ENCODE data around the gene PRDX1.
"Not testable (repeated sequence)": the region's sequence is repeated elsewhere in the genome, so short reads cannot be mapped to it uniquely, and the experiment has no call there.

PRDX1 gene

DNA sequence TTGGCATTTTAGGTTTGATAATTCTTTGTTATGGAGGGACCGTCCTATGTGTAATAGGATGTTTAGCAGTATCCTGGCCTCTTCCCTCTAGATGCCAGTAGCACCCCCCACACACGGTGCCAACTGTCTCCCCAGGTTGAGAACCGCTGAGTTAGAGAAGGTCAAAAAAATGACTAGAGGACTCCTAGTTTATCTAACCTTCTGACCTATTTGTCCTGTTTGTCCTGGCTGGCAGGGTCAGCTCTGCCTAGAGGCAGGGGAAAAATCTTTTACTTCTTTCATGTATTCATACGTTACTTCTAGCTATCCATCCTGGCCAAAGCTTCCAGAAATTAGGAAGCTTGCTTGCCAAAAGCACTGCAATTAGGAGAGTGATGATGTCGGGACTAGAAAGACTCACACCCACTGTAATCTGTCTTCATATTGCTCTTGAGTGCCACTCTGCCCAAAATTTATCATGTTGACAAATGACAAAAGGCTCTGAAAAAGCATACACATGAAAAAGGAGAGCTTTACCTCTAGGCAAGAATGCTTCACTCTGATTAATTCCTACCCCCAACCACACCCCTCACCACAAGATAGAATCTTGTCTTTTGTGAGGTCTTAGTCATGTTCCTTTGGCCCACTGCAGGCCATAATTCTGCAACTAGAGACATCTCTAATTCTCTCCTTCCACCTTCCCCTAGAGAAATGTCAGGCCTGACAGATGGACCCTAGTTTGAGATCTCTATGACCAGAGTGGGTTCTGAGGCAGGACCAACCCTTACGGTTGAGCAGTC, 14.5 kb upstream of the PRDX1 start:
- no peak for DNase-seq

DNA sequence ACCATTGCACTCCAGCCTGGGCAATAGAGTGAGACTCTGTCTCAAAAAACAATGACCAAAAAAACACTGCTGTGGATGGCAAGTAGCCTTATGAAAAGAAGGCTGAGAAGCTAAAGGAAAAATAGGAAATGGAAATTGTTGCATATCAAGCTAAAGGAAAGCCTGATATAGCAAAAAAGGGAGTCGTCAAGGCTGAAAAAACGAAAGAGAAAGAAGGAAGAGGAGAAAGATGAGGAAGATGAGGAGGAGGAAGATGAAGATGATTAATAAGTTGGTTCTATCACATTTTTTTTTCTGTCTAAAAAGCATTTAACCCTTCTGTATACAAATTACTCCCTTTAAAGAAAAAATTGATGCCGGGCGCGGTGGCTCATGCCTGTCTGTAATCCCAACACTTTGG, 10.2 kb upstream of the PRDX1 start:
- no peak for DNase-seq

DNA sequence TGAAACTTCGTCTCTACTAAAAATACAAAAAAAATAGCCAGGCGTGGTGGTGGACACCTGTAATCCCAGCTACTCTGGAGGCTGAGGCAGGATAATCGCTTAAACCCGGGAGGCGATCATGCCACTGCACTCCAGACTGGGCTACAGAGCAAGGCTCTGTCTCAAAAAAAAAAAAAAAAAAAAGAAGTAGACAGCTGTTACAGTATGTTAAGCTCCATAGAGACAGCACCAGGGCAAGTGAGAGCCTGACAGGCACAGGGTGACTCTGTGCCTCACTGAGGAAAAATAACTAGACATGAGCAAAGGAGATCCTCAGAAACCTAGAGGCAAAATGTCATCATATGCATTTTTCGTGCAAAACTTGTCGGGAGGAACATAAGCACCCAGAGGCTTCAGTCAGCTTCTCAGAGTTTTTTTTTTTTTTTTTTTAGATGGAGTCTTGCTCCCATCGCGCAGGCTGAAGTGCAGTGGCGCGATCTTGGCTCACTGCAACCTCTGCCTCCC, 9.0 kb upstream of the PRDX1 start:
- no peak for DNase-seq

DNA sequence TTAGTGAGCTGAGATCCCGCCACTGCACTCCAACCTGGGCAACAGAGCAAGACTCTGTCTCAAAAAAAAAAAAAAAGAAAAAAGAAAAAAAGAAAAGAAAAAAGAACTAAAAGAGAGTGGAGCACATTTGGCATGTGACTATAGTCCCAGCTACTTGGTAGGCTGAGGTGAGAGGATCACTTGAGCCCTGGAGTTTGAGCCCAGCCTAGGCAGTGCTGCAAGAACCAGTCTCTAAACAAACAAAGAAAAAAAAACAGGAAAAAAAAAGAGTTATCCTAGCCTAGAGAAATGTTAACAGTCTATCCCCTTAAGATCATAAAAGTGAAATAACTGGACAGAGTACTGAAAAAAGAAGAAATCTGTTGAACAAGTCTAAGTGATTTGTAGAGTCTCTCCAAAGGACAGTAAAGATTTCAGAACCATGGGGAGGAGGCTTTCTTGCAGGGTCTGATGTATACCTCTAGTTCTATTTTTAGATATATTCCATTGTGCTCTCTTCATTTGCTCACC, 4.5 kb upstream of the PRDX1 start:
- DNase-seq, result no peak

DNA sequence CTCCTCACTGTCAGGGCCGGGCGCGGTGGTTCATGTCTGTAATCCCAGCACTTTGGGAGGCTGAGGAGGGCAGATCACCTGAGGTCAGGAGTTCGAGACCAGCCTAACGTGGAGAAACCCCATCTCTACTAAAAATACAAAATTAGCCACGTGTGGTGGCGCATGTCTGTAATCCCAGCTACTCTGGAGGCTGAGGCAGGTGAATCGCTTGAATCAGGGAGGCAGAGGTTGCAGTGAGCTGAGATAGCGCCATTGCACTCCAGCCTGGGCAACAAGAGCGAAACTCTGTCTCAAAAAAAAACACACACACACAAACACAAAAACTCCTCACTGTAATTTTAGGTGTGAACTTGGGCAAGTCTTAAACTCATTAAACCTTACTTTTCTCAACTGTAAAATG, 2.3 kb upstream of the PRDX1 start:
- not testable (repeated sequence) for DNase-seq

DNA sequence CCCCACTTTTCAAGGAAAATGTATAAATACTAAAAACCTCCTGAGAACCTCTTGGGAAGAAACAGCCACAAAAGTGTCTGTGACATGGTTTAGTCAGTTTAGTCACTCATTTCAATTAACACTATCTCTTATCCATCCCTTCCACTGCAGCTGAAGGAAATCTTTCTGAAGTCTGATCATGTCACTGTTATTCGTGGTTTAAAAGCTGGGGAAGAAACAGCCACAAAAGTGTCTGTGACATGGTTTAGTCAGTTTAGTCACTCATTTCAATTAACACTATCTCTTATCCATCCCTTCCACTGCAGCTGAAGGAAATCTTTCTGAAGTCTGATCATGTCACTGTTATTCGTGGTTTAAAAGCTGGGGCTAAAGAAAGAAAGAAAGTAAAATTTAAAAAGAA, 1.8 kb upstream of the PRDX1 start:
- DNase-seq, result not testable (repeated sequence)

DNA sequence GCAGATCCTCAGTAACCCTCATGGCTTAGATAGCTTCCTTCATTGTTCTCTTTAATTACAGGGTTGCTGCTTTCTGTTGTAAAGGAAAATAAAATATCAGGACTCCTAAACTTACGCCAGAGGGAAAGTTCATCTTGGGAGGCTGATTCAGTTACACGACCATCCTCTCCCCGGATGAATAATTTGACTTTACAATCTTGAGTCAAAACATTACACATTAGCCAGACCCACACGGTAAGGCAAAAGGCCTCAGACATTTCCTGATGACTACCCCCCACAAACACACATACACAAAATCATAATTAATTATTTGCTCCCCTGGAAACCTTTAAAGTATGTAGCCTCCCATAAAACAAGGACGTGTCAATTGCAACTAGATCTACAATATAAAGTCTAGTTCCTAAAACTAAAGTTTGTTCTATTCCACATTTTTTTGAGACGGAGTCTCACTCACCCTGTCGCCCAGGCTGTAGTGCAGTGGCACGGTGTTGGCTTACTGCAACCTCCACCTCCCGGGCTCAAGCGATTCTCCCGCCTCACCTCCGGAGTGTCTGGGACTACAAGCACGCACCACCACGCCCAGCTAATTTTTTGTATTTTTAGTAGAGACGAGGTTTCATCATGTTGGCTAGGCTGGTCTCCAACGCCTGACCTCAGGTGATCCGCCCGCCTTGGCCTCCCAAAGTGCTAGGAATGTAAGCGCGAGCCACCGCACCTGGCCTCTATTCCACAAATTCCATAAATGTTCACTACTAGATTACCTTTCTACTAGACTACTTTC, 830 bp upstream of the PRDX1 start:
- no peak for DNase-seq

DNA sequence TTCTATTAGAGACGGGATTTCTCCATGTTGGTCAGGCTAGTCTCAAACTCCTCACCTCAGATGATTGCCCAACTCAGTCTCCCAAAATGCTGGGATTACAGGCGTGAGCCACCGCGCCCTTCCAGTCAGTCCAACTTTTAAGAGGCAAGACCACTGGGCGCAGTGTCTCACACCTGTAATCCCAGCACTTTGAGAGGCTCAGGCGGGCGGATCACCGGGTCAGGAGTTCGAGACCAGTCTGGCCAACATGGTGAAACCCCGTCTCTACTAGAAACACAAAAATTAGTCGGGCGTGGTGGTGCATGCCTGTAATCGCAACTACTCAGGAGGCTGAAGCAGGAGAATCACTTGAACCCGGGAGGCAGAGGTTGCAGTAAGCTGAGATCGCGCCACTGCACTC, 1.9 kb downstream of the PRDX1 start:
- DNase-seq, result not testable (repeated sequence)

DNA sequence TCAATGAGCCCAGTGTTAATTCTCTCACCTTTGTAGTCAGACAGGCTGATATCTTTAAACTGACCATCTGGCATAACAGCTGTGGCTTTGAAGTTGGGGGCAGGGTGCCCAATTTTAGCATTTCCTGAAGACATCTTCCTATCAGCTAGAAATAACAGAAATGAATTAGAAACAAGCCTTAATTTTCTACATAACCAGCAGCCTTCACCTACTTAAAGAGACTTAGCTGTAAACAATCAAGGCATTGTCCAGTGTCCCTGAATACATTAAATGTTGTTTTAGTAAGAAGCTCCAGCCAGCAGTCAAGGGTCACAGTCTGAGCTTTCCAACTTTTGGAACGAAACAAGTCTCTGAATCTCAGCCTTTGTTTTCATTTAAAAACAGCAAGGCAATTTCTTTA, 2.8 kb downstream of the PRDX1 start:
- DNase-seq, result no peak

DNA sequence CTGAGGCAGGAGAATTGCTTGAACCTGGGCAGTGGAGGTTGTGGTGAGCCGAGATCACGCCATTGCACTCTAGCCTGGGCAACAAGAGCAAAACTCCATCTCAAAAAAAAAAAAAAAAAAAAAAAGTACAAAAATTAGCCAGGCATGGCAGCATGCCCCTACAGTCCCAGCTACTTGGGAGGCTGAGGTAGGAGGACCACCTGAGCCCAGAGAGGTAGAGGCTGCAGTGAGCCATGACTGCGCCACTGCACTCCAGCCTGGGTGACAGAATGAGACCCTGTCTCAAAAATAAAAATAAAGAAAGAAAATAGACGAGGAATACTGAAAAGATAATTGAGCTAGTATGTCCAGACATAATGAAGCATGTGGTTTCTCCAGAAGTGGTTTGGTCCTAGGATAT, 3.3 kb downstream of the PRDX1 start:
- DNase-seq, result not testable (repeated sequence)

DNA sequence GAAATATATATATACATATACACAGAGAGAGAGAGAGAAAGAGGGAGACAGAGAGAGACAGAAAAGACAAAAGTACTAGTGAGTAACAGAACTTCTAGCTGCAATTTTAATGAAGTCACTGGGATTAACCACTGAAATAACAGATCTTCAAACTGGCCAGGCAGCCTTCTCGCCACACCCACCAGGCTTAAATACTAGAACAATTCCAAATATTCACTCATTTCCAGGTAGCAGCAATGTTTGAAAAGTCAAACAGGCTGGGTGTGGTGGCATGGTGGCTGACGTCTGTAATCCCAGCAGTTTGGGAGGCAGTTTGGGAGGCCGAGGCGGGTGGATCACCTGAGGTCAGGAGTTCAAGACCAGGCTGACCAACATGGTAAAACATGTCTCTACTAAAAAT, 5.2 kb downstream of the PRDX1 start:
- DNase-seq, result no peak

DNA sequence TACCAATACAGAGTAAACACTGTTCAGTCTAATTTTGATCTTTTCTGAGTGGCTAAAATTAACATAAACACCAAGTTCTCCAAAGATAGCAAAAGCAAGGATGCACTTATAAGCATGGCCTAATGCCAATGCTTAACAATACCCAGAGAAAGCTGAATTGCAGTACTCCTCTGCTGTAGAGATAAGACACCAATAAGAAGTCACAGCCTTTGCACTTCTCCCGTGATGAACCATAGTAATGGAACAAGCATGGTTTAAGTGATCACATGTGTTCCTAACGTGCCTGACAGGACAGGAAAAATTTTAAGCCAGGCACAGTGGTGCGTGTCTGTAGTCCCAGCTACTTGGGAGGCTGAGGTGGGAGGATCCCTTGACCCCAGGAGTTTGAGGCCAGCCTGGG, 5.6 kb downstream of the PRDX1 start:
- no peak for DNase-seq

DNA sequence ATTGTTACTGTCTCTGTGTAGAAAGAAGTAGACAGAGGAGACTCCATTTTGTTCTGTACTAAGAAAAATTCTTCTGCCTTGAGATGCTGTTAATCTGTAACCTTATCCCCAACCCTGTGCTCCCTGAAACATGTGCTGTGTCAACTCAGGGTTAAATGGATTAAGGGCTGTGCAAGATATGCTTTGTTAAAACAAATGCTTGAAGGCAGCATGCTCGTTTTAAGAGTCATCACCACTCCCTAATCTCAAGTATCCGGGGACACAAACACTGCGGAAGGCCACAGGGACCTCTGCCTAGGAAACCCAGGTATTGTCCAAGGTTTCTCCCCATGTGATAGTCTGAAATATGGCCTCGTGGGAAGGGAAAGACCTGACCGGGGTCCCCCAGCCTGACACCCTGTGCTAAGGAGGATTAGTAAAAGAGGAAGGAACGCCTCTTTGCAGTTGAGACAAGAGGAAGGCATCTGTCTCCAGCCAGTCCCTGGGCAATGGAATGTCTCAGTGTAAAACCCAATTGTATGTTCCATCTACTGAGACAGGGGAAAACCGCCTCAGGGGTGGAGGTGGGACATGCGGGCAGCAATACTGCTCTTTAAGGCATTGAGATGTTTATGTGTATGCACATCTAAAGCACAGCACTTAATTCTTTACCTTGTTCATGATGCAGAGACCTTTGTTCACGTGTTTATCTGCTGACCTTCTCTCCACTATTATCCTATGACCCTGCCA, 8.0 kb downstream of the PRDX1 start:
- not testable (repeated sequence) for DNase-seq

DNA sequence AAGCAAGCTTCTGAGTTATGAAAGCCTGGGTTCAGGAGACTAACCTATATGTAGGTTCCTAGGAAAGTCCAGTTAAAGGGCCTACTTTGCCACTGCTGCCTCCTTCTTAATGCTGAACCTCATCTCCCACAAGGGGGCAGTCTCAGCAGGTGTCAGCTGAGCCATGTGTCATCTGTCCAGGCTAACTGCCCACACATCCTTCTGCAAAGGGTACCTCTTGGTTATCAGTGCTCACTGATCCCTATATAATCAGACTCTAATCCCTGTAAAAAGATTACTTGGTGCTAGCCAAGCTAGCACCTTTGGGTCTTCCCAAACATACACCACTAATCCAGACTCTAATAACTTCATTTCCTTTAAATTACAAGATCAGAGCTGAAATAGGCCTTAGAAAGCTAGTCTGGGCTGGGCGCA, 9.0 kb downstream of the PRDX1 start:
- DNase-seq, result peak in 1 of 2 experiments; percentile 54

DNA sequence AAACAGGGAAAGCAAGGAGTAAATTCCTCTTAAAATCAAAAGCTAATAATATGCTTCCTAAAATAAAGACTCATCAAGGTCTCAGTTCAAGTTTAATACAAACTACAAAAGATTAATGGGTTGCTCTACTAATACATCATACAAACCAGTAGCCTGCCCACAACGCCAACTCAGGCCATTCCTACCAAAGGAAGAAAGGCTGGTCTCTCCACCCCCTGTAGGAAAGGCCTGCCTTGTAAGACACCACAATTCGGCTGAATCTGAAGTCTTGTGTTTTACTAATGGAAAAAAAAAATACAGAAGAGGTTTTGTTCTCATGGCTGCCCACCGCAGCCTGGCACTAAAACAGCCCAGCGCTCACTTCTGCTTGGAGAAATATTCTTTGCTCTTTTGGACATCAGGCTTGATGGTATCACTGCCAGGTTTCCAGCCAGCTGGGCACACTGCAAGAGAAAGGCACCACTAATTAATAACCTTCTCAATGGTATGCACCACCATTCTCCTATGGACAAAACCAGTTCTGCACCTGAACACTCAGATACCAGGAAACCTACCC, 10.6 kb downstream of the PRDX1 start:
- DNase-seq, result no peak

DNA sequence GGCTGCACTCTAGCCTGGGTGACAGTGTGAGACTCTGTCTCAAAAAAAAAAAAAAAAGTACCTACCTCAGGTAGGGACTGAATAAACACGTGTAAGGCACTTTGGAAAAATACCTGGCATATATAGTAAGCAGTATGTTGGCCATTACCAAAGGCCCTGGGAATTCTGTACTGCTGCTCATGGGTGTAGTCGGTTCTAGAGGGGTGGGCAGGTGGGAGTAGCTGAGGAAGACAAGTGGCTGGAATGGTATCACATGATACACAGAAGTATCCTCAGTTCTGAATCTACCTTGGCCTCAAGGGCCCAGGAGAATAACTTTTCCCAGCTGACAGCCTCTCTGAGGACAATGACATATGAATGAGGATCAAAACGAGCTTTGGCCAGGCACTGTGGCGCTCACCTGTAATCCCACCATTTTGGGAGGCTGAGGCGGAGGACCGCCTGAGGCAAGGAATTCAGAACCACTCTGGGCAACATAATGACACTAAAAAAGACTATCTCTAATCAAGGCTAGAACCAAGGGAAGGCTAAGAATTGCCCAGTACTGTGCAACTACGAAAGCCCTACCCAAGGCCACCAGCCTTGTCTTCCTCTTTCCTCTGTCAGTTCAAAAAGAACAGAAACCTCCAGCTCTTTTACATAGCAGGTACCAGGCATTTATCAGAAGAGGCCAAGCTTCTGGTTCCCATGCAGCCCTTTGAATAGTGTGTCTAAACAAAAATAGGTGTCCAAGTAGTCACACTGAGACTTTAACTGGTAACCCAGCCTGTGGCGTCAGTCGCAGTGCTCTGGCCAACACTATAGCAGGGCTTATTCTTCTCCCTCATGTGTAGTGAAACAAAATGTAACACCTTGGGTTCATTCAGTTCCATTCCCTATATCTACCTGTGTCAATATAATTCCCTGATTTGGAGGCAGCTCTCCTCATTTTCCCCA, 11.4 kb downstream of the PRDX1 start:
- no peak for DNase-seq

DNA sequence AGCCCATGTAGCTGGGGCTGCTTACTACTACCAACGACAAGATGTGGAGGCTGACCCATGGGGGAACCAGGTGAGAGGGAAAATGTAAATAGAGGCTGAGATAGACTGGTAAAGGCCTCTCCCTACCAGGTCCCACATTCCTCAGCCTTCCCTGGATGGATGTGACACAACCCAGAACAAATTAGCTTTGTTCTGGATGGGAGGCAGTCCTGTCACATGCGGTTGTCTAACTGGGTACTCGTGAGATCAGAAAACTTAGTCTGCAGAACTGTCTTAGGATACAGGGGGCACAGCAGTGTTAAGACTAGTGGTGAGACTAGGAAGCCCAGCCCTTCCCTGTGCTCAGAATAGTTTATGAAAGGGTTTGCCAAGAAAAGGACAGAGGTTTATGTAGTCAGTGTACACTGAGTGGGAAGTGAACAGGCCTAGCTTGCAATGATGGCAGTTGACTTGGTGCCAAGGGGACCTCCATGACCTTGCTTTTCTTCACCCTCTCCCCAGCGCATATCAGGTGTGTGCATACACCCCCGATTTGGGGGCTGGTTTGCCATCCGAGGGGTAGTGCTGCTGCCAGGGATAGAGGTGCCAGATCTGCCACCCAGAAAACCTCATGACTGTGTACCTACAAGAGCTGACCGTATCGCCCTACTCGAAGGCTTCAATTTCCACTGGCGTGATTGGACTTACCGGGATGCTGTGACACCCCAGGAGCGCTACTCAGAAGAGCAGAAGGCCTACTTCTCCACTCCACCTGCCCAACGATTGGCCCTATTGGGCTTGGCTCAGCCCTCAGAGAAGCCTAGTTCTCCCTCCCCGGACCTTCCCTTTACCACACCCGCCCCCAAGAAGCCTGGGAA, 13.2 kb downstream of the PRDX1 start:
- DNase-seq, result no peak

DNA sequence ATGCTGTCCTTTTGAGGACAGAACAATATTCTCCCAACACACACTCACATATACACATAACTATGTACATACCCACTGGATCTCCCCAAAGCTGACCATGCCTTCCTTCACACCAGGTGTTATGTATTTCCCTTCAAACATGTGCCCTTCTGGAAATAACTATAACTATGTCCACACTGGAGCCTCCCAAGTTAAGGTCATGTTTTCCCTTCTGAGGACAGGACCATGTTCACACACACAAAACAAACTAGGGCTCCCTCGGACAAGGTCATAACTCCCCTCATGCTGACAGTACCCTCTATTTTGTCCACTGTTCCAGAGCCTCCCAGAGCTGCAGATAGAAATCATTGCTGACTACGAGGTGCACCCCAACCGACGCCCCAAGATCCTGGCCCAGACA, 13.8 kb downstream of the PRDX1 start:
- DNase-seq, result no peak

DNA sequence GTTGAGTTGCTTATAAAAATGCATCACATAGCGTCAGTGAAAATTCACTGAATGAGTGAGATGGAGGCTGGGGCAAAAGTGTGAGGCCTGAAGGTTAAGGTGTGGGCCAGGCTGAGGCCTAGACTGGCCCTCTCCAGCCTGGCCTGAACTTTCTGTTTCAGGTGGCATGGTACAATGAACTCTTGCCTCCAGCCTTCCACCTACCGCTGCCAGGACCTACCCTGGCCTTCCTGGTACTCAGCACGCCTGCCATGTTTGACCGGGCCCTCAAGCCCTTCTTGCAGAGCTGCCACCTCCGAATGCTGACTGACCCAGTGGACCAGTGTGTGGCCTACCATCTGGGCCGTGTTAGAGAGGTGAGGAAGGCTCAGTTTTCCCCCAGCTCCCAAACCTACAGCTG, 14.5 kb downstream of the PRDX1 start:
- DNase-seq, result no peak

DNA sequence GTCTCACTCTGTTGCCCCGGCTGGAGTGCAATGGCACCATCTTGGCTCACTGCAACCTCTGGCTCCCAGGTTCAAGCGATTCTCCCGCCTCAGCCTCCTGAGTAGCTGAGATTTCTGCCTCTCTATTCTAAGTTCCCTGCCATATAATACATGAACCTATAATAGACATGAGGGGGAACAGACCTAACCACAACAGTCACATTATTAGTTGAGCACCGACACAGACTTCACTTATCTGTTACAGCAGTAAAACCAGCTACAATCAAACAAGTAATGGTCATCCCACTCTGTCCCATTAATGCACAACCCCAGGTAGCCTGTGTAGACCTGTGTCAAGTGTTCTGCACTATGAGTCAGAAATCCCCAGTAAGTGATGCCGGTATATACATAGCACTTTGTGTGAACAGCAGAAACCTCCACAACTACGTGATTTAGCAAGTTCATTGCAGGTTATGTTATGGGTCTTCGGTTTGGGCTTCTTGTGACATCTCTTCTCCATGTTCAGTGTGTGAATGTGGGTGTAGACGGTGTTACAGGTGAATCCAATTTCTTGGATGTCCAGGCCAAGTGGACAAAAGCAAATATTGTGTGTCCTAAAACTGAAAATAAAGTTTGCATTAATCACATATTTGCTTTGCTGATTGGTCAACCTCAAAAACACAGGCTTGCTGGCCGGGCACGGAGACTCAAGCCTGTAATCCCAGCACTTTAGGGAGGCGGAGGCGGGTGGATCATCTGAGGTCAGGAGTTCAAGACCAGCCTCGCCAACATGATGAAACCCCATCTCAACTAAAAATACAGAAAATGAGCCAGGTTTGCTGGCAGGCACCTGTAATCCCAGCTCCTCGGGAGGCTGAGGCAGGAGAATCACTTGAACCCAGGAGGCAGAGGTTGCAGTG, 18.0 kb downstream of the PRDX1 start:
- no peak for DNase-seq
